Erythroblast (primary cell): ENCODE results near the gene ADNP.

Experiments used
- DNase-seq, 2 experiments: peaks; one replicate each; lab custom pipeline; 2025; lab: John Stamatoyannopoulos, UW
- GATA1 ChIP-seq: IDR thresholded peaks from 2 replicates; pipeline ENCODE4 v1.6.1; 2011; ENCODE audit warnings: low read depth, mild to moderate bottlenecking, control low read depth, low read length, moderate library complexity
- POLR2A ChIP-seq: IDR thresholded peaks from 2 replicates; pipeline ENCODE4 v1.6.1; 2011; ENCODE audit warnings: mild to moderate bottlenecking, low read length

ADNP gene

GRCh38 chr20:50928469-50928868, 2.8 kb downstream of the ADNP start:
- no peak for TF ChIP-seq POLR2A
- TF ChIP-seq GATA1 = no peak
- peak in 1 of 2 experiments; percentile 14 for DNase-seq

DNA sequence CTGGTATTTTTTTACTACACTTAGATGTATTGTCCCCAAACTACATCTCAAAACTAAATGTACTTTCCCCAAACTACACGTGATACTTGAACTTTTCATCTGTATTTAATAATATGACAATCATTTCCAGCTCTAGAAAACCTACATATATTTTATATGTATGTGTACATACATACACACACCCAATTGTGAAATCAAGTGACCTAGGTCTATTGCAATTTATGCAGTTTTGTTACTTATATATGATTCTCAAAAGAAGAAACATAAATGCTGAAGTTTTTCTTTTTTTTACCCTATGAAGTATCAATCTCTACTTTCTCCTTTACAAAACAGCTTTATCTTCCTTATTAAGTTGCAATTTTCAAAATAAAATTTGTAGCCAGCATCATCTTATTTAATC, 4.7 kb downstream of the ADNP start:
- no peak for DNase-seq
- TF ChIP-seq GATA1 = no peak
- no peak for TF ChIP-seq POLR2A

GRCh38 chr20:50924261-50924920, 6.8 kb downstream of the ADNP start:
- DNase-seq = no peak
- TF ChIP-seq GATA1 (no peak), POLR2A (no peak)

DNA sequence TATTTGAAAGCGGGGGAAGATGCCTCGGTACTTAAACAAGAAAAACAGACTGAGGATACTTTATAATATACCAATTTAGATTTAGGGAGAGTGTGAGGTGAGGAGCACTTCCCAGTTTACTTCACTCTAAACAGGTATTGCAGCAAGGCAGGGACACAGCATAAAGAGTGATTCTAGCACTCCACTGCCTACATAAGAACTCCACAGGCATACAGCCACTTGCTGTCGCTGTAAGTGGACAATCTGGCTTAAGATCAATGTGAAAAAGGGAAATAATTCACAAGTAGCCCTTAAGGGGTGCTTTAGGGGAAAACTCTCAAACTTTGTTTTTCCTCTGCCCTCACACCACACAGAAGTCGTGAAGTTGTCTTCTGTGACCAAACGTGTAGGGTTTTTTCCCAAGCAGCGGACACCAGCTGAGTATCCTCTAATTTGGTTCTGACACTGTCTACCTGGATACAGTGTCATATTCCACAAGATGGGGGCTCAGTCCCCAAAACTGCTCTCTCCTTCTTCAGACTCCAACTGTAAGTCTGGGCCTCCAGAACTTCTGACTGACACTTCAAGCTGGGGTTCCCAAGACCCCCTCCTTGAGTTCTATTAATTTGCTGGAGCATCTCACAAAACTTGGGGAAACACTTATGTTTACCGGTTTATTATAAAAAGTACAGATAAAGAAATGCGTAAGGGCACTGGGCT, 9.3 kb downstream of the ADNP start:
- no peak for DNase-seq
- TF ChIP-seq POLR2A = no peak

- peak; percentile 67 to 84 for DNase-seq
- peak; percentile 11 for TF ChIP-seq POLR2A
- no peak for TF ChIP-seq GATA1
Observed at GRCh38 chr20:50920997-50921396, 10.2 kb downstream of the ADNP start.

- no peak for TF ChIP-seq POLR2A
- TF ChIP-seq GATA1 = no peak
- no peak for DNase-seq
Observed at GRCh38 chr20:50919567-50919966, 11.7 kb downstream of the ADNP start.

GRCh38 chr20:50918403-50918802, 12.8 kb downstream of the ADNP start:
- no peak for TF ChIP-seq POLR2A
- TF ChIP-seq GATA1 = no peak
- no peak for DNase-seq

DNA sequence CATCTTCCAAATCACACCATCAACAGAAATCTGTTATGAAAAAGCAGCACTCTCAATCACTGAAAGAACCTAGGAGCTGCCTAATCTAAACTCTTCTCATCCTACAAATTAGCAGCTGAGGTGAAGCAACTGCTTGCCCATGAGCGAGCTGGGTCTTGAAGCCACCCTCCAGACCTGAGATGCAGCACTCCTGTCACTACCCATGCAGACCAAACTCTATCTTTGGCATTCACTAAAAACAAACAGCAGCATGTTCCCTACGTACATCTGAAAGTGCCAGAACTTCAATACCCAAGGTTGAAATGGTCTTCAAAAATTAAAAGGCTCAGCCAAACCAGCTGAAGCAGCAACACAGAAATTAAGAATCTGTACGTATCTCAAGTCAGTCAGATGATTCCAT, 14.3 kb downstream of the ADNP start:
- no peak for DNase-seq
- no peak for TF ChIP-seq GATA1
- no peak for TF ChIP-seq POLR2A

DNA sequence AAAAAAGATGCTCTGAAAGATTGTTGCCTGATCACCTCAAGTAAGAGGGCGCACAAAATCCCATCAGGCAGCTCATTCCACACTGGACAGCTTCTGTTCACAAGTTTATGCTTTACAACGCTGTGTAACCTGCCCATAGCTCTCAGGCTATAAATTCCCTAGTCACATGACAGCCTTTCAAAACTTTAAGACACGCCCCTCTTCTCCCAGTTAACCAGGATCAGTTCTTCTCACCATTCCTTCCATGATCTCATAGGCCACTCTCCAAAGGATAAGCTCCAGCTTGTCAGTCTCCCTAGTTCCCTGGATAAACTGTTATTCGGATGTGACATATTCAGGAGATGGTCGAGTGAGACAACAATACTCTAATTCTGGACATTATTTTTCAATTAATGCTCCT, 15.0 kb downstream of the ADNP start:
- TF ChIP-seq POLR2A = no peak
- DNase-seq = no peak

GRCh38 chr20:50915424-50915823, 15.8 kb downstream of the ADNP start:
- TF ChIP-seq POLR2A (no peak), GATA1 (no peak)
- DNase-seq = no peak

DNA sequence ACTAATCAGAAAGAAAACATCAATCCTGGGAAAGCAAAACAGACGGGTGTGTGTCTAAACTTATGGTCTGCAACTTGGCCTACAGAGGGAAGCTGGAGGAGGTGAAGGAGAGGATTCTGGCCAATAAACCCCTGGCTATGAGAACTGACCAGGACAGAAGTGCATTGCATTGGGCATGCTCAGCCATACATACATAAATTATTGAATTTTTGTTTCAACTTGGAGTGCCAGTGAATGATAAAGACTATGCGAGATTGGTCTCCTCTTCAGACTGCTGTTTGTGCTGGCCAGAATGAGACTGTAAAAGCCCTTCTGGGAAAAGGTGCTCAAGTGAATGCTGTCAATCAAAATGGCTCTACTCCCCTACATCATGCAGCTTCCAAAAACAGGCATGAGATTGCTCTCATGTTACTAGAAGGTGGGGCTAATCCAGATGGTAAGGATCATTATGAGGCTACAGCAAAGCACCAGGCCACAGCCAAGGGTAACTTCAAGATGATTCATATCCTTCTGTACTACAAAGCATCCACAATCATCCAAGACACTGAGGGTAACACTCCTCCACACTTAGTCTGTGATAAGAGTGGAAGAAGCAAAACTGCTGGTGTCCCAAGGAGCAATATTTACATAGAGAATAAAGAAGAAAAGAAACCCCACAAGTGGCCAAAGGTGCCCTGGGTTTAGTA, 17.4 kb downstream of the ADNP start:
- DNase-seq = peak in 1 of 2 experiments; percentile 8
- TF ChIP-seq POLR2A (no peak), GATA1 (no peak)

GRCh38 chr20:50911716-50912115, 19.5 kb downstream of the ADNP start:
- TF ChIP-seq POLR2A = no peak
- no peak for TF ChIP-seq GATA1

GRCh38 chr20:50911030-50911429, 20.2 kb downstream of the ADNP start:
- TF ChIP-seq POLR2A (no peak), GATA1 (no peak)
- DNase-seq = no peak

More at GRCh38 chr20:50911716-50912115, 19.5 kb downstream of the ADNP start:
- DNase-seq = peak; percentile 34 to 60

DNA sequence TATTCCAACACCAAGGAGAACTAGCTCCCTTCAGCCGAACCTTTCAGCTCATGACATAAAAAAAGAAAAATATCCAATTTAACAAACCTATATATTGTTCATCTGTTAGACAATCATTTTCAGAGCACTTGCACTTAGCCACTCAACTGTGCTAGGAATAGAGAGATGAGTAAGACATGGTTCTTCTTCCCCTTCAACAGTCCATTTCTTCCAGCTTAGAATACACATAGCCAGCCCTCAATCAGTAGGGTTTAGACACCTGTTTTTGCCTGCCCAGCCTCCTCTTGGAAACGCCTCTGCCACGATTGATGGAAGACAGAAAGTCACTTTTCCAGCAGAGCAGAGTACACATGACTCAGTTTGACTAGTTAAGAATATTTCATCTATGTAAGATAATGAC, 21.8 kb downstream of the ADNP start:
- TF ChIP-seq GATA1 (no peak), POLR2A (no peak)
- no peak for DNase-seq

DNA sequence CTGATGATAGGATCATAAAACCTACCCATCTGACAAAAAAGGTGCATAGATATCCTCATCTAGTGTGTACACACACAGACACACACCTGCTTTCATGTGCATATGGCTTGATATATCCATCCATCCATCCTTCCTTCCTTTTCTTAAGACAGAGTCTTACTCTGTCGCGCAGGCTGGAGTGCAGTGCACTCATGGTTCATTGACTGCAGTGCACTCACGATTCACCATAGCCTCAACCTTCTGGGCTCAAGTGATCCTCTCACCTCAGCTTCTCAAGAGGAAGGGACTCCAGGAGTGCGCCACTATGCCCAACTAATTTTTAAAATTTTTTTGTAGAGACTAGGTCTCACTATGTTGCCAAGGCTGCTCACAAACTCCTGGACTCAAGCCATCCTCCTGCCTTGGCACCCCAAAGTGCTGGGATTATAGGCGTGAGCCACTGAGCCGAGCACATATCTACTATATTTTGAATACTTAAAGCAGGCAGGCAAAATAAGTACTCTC, 27.1 kb downstream of the ADNP start:
- DNase-seq = peak; percentile 33 to 45

More for the DNA sequence above, 27.1 kb downstream of the ADNP start:
- no peak for TF ChIP-seq GATA1
